ENCODE measurements around the gene DCLK2. TPM values are rescaled to one million over a fixed set of nuclear protein-coding genes. Genes with fewer than 3 reads are reported as not detected.

Gene DCLK2
- total RNA-seq, 1 donor from 2014 or later = 30.1 TPM

DNA sequence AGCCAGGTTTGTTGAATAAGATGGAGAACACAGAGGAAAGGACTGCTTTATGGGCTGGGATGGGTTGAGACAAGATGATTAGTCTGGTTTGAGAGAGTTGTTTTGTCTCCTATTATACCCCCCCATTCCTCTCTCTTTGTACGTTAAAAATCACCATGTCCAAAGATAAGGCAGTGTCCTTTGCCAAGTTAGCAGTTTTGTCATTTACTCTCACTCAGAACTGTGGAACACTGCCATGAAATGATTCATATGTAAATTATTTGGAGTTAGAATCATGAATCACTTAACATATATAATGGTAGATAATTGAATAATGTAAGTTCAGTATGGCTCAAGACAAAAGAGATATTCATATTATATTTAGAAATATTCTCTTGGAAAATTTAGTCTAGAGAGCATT is 151.3 kb downstream of the DCLK2 start:
- H3K36me3 Mint-ChIP-seq (ENCODE audit: low read depth) = peaks cover 27% of the 10 kb centered on the region
- no peak overlapping the region for H3K27ac Mint-ChIP-seq (ENCODE audit: unreplicated experiment)
- DNase-seq (ENCODE audit: low read depth, low spot score) = no peak
- no peak overlapping the region for H3K4me3 Mint-ChIP-seq
- no peaks in the 10 kb centered on the region for H3K27me3 Mint-ChIP-seq (ENCODE audit: low read depth)
- TF ChIP-seq, protein P1, sequence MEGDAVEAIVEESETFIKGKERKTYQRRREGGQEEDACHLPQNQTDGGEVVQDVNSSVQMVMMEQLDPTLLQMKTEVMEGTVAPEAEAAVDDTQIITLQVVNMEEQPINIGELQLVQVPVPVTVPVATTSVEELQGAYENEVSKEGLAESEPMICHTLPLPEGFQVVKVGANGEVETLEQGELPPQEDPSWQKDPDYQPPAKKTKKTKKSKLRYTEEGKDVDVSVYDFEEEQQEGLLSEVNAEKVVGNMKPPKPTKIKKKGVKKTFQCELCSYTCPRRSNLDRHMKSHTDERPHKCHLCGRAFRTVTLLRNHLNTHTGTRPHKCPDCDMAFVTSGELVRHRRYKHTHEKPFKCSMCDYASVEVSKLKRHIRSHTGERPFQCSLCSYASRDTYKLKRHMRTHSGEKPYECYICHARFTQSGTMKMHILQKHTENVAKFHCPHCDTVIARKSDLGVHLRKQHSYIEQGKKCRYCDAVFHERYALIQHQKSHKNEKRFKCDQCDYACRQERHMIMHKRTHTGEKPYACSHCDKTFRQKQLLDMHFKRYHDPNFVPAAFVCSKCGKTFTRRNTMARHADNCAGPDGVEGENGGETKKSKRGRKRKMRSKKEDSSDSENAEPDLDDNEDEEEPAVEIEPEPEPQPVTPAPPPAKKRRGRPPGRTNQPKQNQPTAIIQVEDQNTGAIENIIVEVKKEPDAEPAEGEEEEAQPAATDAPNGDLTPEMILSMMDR (conservative IDR thresholded peaks at IDR 0.05) = no peak
- H3K9me3 Mint-ChIP-seq = no peaks in the 10 kb centered on the region
- peaks cover 11% of the 10 kb centered on the region for H3K4me1 Mint-ChIP-seq

GRCh38 chr4:150230561-150230960 is 152.3 kb downstream of the DCLK2 start:
- Mint-ChIP-seq H3K4me3 (no peak overlapping the region), H3K27ac (ENCODE audit: unreplicated experiment) (no peak overlapping the region), H3K4me1 (peaks cover 11% of the 10 kb centered on the region), H3K9me3 (no peaks in the 10 kb centered on the region), H3K27me3 (ENCODE audit: low read depth) (no peaks in the 10 kb centered on the region), H3K36me3 (ENCODE audit: low read depth) (peaks cover 25% of the 10 kb centered on the region)
- TF ChIP-seq, protein P1 (conservative IDR thresholded peaks at IDR 0.05) = no peak
- no peak for DNase-seq (ENCODE audit: low read depth, low spot score)

DNA sequence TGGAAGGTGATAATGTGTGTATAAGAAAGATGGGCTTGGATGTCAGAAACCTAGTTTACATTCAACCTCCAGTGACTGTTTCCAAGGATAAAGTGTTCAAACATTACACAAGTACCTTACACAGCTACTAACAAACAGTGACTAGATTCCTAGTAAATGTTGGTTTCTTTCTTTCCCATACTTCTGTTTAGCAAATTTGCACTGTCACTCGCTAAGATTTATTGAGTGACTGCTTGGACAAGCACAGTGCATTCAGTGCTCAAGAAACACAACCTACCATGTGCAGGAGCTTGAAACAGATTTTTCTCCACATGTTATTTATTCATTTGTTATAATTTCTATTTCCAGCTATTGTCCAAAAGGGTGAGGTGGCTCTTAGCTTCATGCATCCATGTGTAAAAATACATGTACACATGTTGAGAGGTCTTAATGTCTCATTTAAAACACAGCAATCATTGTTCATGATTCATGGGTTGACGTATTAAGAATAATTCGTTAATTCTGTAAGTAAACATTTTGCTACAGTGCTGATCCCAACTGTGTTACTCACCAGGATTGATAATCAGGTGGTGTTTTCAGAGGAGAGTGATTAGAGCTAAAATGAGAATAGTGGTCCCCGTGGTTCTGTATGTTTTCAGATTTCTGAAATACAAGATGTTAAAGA is 153.0 kb downstream of the DCLK2 start:
- Mint-ChIP-seq H3K4me3 (no peak overlapping the region), H3K27me3 (ENCODE audit: low read depth) (no peaks in the 10 kb centered on the region), H3K4me1 (peaks cover 16% of the 10 kb centered on the region), H3K27ac (ENCODE audit: unreplicated experiment) (no peak overlapping the region), H3K9me3 (no peaks in the 10 kb centered on the region), H3K36me3 (ENCODE audit: low read depth) (peaks cover 25% of the 10 kb centered on the region)
- TF ChIP-seq, protein P1 (conservative IDR thresholded peaks at IDR 0.05) = no peak
- no peak for DNase-seq (ENCODE audit: low read depth, low spot score)

GRCh38 chr4:150232029-150232428 is 153.8 kb downstream of the DCLK2 start:
- H3K36me3 Mint-ChIP-seq (ENCODE audit: low read depth) = peaks cover 25% of the 10 kb centered on the region
- no peak overlapping the region for H3K4me3 Mint-ChIP-seq
- H3K9me3 Mint-ChIP-seq = no peaks in the 10 kb centered on the region
- no peak overlapping the region for H3K27ac Mint-ChIP-seq (ENCODE audit: unreplicated experiment)
- H3K27me3 Mint-ChIP-seq (ENCODE audit: low read depth) = no peaks in the 10 kb centered on the region
- H3K4me1 Mint-ChIP-seq = peaks cover 16% of the 10 kb centered on the region
- DNase-seq (ENCODE audit: low read depth, low spot score) = no peak
- TF ChIP-seq, protein P1 (conservative IDR thresholded peaks at IDR 0.05) = no peak

DNA sequence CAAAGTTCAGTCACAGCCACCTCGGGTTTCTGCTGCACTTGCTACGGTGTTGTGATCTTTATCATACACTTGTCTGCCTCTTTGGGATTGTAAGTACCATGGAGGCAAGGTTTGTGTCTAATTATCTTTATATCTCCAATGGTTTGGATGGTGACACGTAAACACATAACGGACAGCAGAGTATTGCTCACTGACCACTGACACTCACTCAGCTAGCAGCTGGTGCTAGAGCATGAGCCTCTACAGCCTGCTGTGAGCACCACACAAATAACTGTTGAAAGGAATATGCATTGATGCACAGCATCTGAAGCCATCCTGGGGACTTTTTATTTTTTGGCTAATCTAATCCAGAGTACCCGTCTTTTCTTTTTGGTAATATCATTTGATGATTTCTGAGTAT is 156.0 kb downstream of the DCLK2 start:
- TF ChIP-seq, protein P1 (conservative IDR thresholded peaks at IDR 0.05) = no peak
- Mint-ChIP-seq H3K36me3 (ENCODE audit: low read depth) (peaks cover 17% of the 10 kb centered on the region), H3K4me1 (peaks cover 13% of the 10 kb centered on the region), H3K27ac (ENCODE audit: unreplicated experiment) (no peak overlapping the region), H3K9me3 (no peaks in the 10 kb centered on the region), H3K27me3 (ENCODE audit: low read depth) (no peaks in the 10 kb centered on the region), H3K4me3 (no peak overlapping the region)
- no peak for DNase-seq (ENCODE audit: low read depth, low spot score)
